NCI-H2196 (cell line): ENCODE measurements around the gene MAP2K2.
A peak's percentile ranks its signal among the peaks of the same experiment; 100 is the strongest.

ENCODE experiments used
- DNase-seq: peaks from one replicate; lab custom pipeline; 2025; ENCODE audit not compliant: unreplicated experiment; lab: John Stamatoyannopoulos, UW

MAP2K2 gene

GRCh38 chr19:4081441-4082129 is 42.3 kb downstream of the MAP2K2 start:
- no peak for DNase-seq

- DNase-seq: no peak
Observed at GRCh38 chr19:4080473-4080872, 43.4 kb downstream of the MAP2K2 start.

GRCh38 chr19:4077800-4078684 is 45.9 kb downstream of the MAP2K2 start:
- DNase-seq: no peak

DNA sequence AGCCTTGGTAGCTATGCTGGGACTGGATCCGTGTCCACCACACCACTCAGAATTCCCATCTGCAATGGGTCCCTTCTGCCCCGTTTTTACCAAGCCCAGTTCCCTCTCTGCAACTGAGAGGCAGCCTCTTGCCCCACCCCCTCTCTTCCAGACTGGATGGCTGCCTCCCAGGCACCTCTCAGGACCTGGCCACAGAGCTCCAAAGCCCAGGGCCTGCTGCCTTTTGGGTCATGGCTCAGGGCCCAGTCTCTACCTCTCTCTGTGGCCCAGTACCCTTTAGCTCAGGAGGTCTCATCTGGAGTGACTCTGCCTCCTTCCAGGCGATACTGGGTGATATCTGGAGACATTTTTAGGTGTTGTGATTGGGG is 46.9 kb downstream of the MAP2K2 start:
- no peak for DNase-seq

- no peak for DNase-seq
Observed at GRCh38 chr19:4075373-4075772, 48.5 kb downstream of the MAP2K2 start.

DNA sequence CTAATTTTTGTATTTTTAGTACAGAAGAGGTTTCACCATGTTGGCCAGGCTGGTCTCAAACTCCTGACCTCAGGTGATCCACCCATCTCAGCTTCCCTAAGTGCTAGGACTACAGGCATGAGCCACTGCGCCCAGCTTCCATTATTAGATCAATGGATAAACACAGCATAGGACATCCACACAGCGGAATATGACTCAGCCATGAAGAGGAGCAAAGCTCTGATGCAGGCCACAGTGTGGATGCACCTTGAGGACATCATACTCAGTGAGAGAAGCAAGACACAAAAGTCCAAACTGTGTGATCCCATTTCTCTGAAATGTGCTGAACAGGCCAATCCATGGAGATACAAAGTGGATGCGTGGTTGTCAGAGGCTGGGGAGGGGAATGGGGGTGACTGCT is 52.3 kb downstream of the MAP2K2 start:
- DNase-seq: no peak

DNA sequence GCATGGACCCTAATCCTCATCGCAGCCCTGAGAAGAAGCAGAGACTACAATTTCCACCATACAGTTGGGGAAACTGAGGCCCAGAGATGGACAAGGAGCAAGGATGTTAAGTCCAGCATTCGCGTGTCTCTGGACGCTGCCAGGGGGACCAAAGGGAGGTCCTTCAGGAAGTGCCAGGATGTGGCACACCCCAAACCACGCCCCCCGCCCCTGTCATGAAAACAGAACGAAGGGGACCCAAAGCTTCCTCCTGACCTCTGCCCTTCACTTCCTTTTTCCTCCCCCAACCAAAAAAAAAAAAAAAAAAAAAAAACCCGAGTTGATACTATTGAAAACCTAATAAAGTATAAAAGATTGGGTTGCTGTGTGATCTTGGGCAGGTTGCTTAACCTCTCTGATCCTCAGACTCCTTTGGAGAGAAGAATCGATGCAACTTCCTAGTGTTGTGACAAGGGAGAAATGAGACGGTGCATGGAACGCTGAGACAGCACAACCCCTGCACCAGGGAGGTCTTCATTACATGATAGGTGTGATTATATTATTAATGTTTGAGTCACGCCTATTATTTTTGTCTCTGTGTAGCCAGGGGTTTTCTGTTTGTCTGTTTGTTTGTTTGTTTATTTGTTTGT is 54.5 kb downstream of the MAP2K2 start:
- DNase-seq: no peak

DNA sequence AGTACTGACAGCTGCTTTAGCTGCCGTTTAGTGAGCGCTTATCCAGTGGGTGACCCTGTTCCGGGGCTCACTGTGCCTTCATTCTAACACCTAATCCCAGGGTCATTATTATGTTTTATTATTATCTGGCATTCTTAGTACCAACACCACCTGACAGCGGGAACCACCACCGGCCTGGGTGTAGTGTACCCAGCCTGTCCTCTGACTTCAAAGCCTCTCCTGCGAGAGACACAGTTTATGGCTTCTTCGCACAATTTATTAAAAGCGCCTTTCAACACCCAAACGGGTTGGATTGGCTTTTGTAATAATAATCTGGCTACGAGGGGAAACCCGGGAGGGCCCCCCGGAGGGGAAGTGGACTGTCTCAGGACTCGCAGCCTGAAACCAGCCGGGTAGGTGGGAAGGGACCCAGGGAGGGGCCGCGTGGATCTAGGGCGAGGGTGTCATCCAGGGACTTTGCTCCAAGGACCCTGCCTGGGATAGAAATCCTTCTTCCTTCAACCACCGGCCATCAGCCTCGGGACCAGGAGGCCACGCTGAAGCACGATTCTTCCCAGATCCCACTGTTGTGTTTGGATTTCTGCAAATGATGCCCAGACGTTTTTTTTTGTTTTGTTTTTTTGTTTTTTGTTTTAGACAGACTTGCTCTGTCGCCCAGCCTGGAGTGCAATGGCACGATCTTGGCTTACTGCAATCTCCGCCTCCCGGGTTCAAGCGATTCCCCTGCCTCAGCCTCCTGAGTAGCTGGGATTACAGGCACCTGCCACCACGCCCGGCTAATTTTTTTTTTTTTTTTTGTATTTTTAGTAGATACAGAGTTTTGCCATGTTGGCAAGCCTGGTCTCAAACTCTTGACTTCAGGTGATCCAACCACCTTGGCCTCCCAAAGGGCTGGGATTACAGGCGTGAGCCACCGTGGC is 55.6 kb downstream of the MAP2K2 start:
- no peak for DNase-seq

DNA sequence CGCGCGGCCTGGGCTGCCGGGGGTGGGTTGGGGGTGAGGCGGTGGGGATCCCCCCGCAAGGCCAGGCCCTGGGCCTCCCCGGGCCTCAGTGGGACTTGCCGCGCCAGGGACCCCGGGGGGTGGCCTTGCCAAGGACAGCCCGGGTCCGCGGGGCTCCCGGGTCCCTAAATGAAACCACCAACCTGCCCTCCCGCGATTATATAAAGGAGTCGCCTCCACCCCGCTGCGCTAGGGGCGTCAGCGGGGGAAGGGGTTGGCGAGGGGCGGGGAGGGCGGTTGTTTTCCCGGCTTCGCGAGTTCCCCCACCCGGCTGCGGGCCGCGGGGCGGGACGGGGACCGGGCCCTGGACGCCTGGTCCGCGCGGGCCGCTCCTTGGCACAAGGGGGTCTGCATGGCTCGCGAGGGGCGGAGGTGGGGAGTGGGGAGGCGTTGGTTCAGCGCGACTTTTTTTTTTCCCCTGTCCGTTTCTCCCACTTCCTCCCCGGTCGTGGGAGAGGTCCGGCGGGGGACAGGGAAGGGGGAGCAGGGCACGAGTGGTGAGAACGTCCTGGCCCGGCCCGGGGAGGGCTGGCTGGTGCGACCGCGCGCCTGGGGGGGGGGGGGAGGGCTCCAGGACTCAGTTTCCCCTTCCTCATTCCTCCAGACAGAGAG is 56.4 kb downstream of the MAP2K2 start:
- DNase-seq: no peak

DNA sequence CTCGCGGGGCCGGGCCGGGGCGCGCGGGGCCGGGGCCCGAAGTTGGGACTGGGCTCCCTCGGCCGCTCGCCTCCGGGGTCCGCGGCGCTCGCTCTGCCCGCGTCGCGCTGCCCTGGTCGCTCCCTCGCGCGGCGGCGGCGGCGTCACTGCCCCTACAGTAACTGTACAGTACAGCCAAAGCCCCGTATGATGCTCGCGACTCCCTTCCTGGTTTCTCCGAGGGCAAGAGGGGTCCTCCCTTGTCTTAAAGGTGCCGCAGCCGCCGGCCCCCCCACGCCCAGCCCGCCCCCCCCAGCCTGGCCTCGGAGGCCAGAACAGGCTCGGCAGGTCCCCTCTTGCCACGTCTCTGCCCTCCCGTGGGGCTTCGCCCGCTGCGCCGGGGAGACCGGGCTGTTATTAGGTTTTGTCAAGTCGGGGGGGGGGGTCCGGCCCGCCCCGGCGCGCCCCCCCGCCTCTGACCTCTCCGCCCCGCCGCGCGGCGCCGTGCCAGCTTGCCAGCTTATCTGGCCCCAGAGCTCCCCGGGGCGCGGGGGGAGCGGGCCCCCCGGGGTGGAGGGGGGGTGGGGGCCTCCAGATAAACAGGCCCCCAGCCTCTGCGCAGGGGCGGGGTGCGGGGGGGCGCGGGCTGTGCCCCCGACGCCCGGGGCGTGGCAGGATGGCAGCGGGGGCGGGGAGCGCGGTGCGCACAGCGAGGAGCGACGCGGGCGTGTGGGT is 57.1 kb downstream of the MAP2K2 start, which contains the start of gene ZBTB7A:
ZBTB7A (minus strand) TSS at position 218 of the 714 bp plus-strand sequence. CDS start 11,667 bp downstream, outside the sequence.
- peak; percentile 63 for DNase-seq

- DNase-seq: no peak
Observed at GRCh38 chr19:4066176-4066606, 57.7 kb downstream of the MAP2K2 start.

DNA sequence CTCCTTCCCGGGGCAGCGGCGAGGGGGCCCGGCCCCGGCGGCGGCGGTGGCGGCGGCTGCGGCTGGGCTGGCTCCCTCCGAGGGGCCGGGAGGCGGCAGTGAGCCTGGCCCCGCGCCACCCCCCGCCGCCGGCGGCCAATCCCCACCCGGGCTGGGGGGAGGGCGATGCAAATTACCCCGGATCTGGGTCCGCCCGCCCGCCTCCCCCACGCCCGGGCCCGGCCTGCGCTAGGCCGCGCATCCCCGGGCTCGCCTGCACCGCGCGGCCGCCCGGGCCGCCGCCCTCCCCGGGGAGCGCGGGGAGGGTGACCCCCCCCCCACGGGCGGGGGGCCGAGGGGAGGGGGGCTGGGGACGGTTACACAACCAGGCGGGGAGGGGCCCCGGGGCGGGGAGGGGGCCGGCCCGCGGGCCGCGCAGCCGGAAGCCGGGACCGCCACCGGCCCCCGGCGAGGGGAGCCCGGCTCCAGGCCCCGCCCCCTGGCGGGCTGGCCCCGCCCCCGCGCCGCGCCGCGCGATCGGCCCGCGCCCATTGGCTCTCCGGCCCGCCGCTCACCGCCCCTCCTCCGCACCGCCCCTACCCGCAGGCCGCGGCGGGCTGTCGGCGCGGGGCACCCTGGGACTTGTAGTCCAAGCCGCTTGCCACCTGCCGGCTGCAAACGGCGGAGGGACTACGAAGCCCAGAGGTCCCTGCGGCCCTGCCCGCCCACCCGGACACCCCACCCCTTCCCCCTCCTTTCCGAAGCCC is 58.3 kb downstream of the MAP2K2 start:
- DNase-seq: peak; percentile 97

- DNase-seq: peak; percentile 15
Observed at GRCh38 chr19:4064496-4065260, 59.2 kb downstream of the MAP2K2 start.

GRCh38 chr19:4064149-4064495 is 59.8 kb downstream of the MAP2K2 start:
- DNase-seq: no peak

GRCh38 chr19:4063369-4064148 is 60.4 kb downstream of the MAP2K2 start:
- DNase-seq: no peak

GRCh38 chr19:4062419-4063368 is 61.2 kb downstream of the MAP2K2 start:
- no peak for DNase-seq
